WI38 (cell line): ENCODE results near the gene F11.
"Not testable (repeated sequence)": the region's sequence is repeated elsewhere in the genome, so short reads cannot be mapped to it uniquely, and the experiment has no call there.

ENCODE experiments used
- H3K4me3 ChIP-seq: 2 replicates; pipeline ENCODE4 v1.5.1; 2011; ENCODE audit warnings: low read depth, mild to moderate bottlenecking, control low read depth, low read length
- CTCF ChIP-seq: IDR thresholded peaks from 2 replicates; pipeline ENCODE4 v1.5.1; 2012; ENCODE audit warnings: low read depth, mild to moderate bottlenecking, control low read depth, low read length

F11 gene

GRCh38 chr4:186304866-186305505, 39.0 kb downstream of the F11 start:
- H3K4me3 ChIP-seq, result no peak overlapping the region
- TF ChIP-seq CTCF, result no peak

- TF ChIP-seq CTCF, result no peak
- no peak overlapping the region for H3K4me3 ChIP-seq
Measured at GRCh38 chr4:186307497-186307896, 41.5 kb downstream of the F11 start.

GRCh38 chr4:186307916-186308315, 41.9 kb downstream of the F11 start:
- no peak for TF ChIP-seq CTCF
- H3K4me3 ChIP-seq, result no peak overlapping the region

GRCh38 chr4:186318481-186318880, 52.5 kb downstream of the F11 start:
- no peak overlapping the region for H3K4me3 ChIP-seq
- TF ChIP-seq CTCF, result no peak

- H3K4me3 ChIP-seq, result not testable (repeated sequence)
Measured at GRCh38 chr4:186324660-186325059, 58.7 kb downstream of the F11 start.

- no peak for TF ChIP-seq CTCF
- no peak overlapping the region for H3K4me3 ChIP-seq
Measured at GRCh38 chr4:186326391-186326790, 60.4 kb downstream of the F11 start.

GRCh38 chr4:186329372-186329771, 63.4 kb downstream of the F11 start:
- no peak for TF ChIP-seq CTCF
- H3K4me3 ChIP-seq, result no peak overlapping the region

- TF ChIP-seq CTCF, result no peak
- H3K4me3 ChIP-seq, result no peak overlapping the region
Measured at GRCh38 chr4:186330368-186330767, 64.4 kb downstream of the F11 start.
